GM21360 (cell line): ENCODE data around the gene DNASE2B.

ENCODE experiments used
- ATAC-seq: cut with Tn5 transposase; IDR thresholded peaks from one replicate; pipeline ENCODE4 v1.9.1; 2021; ENCODE audit warnings: mild to moderate bottlenecking, moderate library complexity; ENCODE audit not compliant: unreplicated experiment

Gene DNASE2B

DNA sequence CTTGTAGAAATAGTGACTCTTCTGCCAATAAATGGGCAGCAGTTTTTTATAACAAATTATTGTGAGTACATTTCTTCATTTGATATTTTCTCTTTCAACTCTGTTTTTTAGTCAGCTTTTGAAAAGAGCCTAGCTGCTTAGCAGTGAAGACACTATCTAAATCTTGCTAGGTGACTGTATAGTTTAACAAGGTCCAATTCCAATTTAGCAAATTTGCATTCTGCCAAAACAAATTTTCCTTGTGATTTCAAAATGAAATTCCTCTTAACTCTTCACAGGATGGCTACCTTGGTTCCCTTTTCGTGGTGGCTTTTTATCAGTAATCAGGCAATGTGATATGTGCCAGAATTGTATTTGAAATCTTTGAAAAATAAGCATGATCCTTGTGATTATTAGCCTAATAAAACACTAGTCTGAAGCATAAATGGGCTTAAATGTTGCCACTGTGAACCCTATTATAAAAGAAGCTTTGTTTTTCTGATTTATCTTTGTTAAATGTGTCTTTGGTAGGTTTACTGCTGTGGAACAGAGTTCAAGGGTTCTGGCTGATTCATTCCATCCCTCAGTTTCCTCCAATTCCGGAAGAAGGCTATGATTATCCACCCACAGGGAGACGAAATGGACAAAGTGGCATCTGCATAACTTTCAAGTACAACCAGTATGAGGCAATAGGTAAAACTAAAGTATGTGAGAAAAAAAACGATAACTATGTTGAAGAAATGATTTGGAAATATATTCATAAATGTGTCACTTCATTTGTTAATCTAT is 12.2 kb downstream of the DNASE2B start:
- no peak for ATAC-seq

DNA sequence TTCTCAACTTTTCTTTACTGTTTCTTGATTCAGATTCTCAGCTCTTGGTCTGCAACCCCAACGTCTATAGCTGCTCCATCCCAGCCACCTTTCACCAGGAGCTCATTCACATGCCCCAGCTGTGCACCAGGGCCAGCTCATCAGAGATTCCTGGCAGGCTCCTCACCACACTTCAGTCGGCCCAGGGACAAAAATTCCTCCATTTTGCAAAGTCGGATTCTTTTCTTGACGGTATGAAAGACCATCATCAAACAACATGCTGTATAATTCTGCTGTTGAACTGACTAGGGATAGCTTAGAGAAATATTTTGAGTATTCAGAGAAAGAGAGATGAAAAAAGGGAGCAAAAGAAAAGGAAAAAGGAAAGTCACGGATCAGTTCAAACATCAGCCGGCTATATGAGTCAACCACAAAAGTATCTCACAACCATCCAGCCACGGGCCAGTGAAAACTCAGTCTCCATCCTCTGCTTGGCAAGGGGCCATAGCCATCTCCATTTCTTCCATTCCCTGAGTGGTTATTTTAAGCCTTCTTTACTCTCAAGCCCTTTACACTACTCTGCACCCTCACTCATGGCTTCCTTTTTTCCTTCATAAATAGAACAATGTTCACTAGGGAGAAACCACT is 14.1 kb downstream of the DNASE2B start:
- no peak for ATAC-seq

DNA sequence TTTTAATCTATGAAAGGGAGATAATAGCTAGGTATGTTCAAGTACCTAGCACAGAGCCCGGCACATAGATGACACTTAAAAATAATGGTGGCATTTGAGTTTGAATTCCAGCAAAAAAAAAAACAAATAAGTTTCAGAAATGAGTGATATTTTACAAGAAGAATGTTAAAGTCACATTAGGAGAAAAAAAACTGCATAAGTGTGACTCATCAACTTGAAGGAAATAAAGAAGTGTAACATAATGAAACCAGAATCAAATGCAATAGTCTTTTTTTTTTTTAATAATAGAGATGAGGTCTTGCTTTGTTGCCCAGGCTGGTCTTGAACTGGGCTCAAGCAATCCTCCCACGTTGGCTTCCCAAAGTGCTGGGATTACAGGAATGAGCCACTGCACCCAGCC is 17.1 kb downstream of the DNASE2B start:
- ATAC-seq: no peak

DNA sequence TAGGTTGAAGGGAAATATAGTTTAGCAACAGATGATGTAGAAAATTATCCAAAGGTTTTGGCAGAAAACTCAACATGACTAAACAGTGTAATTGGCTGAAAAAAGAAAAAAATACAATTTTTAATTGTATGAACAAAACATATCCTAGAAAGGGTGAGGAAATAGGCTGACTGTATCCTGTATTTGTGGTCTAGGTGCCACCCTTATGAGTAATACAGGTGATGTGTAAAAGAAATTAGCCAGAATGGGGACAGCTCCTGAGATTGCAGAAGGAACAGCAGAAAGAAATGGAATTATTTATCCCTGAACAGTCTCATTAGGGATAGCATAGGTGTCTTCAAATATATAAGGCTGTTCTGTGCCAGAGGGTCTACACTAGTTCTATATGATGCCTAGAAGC is 24.6 kb downstream of the DNASE2B start:
- ATAC-seq: no peak

DNA sequence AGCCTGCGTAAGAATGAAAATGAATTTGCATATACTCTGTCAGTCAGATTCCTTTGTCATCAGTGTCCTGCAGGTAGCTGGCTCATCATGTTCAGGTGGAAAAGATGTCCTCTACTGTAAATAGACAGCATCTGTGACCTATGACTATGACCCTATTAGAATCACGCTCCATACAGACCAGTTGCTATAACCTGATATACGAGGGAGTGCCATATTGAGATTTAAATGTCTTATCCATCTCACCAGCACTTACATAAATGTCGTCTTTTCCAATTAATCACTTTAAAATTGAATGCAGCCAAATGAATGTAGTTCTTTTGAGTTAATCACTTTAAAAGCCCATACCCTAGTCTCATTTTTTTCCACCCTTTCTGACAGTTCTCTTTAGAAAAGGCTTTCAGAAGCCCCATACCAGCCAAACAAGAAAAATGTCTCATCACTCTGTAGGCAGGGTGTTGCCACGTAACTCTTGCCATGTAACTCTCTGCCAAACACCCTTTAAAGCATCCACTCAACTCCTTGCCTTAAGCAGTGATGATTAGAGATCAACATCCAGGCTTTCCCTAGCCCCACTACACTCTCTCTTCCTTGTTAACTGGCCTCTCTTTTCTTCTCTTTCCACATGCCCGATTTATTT is 26.3 kb downstream of the DNASE2B start:
- no peak for ATAC-seq

DNA sequence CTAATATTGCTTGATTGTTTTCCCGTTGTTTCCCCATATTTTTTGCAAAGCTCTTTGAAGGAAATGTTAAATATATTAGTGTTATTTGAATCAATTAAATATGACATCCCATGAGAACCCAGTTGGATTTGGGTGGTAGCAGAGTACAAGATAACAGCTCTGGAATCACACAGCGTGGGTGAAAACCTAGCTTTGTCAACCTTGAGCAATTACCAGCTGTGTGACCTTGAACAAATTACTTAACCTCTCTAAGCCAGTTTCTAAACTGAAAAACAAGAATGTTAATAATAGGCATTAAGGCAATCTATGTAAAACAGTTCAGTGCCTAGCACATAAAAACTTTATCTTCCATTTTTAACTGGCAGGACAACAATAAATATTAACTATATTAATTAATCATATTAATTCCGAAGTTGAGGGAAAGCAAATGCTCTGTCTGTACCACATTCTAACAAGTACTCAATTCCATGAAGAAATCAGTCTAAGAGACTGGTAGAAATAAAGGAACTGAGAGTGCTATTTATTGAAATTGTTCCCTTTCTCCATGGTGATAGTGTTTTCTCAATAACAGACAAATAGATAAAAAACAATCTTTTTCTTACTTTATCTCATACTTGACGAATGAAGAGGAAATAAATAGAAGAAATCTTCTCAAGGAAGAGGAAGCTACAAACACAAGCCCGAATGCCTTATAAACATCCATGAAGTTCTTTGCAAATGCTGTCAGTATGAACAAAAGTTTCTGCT is 27.0 kb downstream of the DNASE2B start:
- no peak for ATAC-seq

DNA sequence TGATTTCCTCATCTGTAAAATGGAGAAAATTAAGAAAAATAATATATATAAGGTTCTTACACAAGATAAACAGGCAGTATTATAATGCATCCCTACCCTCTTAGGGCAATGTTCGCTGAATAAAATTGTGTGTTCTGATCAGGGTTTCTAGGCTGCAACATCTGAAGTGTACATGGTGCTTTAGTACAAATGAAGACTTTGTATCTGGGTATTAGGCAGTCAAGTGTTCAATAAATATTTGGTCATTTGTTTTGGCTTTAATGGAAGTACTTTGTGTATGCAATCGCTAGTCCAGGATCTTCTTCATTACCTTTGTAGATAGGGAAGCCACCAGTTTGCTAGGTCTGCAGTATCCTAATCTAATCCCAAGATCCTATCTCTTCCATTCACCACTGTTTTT is 28.1 kb downstream of the DNASE2B start:
- ATAC-seq: no peak

DNA sequence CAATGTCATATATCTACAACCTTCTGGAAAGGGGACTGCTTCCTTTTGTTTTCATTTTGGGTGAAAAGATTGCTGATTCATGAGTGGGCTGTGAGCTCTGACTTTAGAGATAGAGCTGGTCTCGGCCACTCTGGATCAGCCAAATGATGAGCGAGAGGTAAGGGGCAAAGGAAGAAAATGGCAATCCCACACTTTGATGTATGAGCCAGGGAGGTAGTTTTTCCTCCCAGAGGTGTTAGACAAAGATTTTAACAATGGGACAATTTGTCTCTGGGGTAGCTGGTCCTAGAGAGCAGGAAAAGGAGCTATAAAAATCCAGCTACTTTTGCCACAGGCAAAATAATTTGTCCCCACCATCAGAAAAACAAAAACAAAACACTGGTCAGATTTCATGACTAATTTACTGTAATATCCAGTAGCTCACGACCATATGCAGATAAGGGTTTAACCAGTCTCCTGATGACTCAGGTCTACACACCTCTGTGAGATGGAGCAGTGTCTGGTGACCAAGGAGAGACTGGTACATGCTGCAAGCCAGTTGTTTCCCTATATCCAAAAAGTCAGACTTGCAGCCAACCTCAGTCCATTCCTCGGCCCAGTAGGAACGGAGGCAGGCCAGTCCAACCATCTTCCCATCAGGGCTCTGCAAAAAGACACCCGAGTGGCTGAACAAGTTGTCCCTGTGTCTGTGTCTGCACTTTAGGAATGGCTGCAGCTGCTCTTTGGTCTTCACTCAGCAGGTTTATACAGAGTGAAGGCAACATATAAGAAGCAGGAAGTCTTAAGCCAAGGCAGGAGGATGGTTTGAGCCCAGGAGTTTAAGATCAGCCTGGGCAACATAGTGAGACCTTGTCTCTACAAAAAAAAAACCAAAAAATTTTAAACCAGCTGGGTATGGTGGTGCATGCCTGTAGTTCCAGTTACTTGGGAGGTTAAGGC is 29.2 kb downstream of the DNASE2B start:
- no peak for ATAC-seq

DNA sequence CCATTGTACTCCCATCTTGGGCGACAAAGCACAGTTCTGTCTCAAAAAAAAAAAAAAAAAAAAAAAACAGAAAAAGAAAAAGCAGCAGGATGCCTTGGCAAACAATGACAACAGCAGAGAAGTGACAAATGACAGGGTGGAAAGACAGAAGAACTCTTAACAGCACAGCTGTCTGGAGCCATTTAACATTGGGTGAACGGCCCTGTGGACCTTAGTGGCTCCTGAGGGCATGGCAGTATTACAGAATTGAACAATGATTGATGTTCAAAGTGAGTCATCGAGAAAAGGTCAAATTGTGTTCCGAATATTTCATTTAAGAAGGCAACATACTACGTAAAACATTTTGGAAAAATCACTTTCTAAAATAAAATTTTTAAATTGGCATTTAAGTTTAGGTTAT is 30.0 kb downstream of the DNASE2B start:
- no peak for ATAC-seq

DNA sequence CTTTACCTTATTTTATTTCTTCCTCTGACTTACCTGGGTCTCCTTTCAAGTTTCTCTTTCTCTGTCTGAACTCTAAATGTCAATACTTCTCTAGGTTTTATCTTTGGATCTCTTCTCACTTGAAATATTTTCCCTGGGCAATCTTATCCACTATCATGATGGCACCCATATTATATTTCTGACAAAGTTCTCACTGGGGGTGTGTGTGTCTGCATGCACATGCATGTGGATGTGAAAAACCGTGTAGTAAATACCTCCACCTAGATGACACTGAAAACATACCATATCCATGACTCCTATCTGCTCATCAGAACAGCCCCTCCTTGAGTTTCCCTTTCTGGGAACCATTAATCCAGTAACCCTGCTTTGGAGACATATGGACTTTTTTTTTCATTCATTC is 30.9 kb downstream of the DNASE2B start:
- no peak for ATAC-seq

DNA sequence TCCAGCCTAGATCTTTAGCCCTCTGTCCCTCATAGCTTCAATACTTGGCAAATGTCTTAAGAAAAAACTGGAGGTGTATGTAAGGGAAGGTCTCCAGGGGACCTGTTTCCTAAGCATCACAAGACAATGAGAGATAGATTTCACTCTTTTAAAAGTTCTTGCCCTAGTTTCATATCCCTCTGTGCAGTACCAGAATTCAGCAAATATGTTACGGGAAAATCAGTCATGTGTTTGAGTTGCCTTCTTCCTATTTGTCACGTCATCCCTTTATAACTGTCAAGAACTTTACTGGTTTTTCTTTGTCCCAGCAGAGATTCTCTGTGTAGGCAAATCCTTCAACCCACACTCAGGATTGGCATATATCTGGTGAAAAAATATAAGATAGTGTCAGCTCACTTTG is 32.3 kb downstream of the DNASE2B start:
- ATAC-seq: no peak

DNA sequence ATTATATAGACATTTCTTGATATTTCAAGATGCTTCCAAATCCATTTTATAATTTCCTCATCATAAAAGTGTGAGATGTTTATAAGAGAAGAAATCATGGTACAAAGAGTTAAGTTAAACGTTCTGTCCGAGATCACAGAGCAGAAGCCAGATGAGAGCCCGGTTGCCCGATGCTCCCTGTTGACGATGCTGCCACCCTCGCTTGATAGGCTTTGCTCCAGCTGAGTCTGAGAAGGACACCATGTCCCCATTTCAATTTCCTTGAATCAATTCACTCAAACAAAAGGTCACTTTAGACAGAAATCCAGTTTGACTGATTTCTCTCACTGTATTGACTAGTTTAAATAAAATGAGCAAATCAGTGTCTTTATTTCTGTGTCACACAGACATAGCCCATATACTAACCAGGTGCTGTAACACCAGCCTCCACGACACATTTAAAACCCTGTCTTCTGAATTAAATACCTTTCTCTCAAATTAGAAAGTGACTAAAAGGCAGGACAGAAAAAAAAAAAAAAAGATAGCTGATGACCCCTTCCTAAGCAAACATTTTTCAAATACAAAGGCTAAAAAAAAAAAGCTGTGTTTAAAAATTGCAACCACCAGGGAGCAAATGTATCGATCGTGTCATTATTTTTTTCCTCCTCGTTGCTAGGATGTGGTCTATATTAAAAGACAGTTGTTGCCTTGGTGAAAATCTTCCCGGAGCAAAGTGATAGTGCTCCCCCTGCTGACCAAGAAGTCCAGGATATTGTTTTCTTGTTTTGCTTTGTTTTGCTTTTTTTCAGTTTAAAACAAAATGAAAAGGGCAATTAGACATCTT is 35.2 kb downstream of the DNASE2B start:
- ATAC-seq: peak; percentile 60

DNA sequence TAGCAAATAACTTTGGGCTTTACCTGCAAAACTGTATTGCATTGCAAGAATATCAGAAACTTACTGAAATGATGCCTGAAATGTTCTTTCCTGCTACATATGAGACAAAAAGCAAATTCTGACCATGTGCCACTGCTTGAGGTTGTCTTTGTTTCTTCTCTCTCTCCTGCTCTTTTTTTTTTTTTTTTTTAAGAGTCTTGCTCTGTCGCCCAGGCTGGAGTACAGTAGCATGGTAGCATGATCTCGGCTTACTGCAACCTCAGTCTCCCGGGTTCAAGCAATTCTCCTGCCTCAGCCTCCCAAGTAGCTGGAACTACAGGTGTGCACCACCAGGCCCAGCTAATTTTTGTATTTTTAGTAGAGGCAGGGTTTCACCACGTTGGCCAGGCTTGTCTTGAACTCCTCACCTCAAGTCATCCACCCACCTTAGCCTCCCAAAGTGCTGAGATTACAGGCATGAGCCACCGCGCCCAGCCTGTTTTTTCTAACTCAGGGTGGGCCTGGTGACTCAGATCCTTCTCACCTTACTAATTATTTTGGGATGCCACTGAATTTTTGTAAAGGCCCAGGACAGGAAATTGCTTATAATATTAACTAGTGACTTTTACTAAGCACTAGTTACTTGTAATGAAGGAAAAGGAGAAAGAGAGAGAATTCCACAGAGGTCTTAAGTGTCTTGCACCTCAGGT is 35.9 kb downstream of the DNASE2B start:
- ATAC-seq: no peak

DNA sequence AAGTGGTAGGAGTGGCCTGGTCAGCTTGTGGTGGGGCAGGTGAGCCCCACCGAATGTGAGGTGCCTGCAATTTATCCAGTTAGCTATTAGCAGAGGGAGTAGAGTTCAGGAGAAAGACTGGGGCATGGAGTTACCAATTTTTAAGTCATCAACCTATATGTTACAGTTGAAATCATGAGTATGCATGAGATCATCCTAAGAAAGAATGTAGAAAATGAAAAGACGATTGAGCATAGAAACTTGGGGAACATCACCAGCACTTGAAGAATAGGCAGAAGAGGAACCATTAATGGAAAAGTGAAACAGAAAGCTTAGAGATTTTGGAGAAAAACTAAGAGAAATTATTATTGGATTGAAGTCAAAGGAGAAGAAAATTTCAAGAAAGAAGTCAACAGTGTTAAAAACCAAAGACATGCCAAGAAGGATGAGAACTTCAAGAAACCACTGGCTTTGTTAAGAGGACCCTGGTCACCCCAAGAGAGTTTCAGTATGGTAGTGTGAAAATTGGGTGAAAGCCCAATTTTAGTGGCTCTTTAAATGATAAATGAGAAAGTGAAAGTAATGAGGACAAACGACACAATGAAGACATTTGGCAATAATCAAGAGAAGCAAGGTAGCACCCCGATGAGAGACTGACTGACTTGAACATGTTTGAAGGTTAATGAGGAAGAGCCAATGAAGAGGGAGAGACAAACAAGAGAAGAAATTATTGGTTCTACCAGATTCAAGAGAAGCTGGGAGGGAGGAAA is 36.7 kb downstream of the DNASE2B start:
- ATAC-seq: no peak

DNA sequence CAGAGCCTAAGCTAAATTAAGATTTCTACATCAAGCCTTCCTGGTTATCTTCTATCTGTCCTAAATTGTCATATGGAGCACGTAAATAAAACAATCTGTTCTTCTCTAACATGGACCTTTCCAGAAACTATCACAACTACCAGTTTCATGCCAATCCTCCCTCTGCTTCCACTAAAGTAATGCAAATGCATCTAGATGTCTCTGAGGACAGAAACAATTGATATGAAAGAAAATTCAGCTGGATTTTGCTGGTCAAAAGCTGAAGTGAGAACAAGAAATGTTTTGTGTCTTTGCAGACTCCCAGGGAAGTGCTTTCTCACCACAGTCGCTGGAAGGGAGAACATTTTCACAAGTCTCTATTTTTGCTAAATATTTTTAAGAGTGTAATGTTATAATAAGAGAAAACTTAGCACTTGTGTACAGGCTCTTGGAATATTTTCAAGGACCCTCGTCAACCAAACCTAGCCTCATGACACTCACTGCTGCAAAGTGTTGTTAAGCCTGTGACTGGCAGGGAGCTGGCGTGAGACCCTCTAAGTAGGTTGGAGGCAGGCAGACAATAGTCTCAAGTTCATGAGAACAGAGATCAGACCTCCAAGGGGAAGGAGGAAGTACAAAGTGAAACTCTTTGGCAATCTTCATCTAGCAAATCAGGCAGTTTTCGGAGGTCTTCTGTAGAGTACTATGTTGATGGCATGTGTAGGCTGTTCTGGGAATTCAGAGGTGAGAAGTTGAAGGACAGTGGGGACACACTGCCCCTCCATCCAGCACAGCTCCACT is 38.8 kb downstream of the DNASE2B start:
- no peak for ATAC-seq

DNA sequence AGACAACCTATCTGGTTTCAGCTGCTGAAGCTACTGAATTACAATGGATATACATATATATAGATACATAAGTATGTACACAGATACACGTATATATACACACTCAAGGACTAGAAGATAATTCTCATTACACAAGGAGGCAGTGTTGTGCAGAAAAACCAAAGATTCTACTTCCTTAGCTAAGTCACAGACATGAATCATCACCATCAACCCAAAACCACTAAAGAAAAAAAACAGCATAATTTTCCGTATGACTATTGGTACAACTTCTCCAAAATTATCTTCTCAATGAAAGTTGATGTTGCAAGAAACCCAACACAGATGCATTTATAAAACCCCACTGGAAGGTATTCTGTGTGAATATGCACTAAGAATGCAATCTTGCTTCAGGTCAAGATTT is 44.0 kb downstream of the DNASE2B start:
- peak; percentile 96 for ATAC-seq
